GM12891 (cell line): ENCODE data around the gene CLIC1.

Source experiments
- PAX5 ChIP-seq: IDR thresholded peaks from 2 replicates; pipeline ENCODE4 v1.6.1; 2011; ENCODE audit warnings: low read length, moderate library complexity, mild to moderate bottlenecking; ENCODE audit not compliant: insufficient read depth, severe bottlenecking
- POLR2A ChIP-seq: IDR thresholded peaks from 2 replicates; pipeline ENCODE4 v1.6.1; 2011; ENCODE audit warnings: low read depth, low read length, control low read depth
- POLR2AphosphoS5 ChIP-seq: IDR thresholded peaks from 2 replicates; pipeline ENCODE4 v1.6.1; 2011; ENCODE audit warnings: low read depth, low read length, control low read depth
- SPI1 ChIP-seq: IDR thresholded peaks from 2 replicates; pipeline ENCODE4 v1.6.1; 2011; ENCODE audit warnings: low read depth, low read length, control low read depth
- TAF1 ChIP-seq: IDR thresholded peaks from 2 replicates; pipeline ENCODE4 v1.6.1; 2011; ENCODE audit warnings: low read depth, low read length, control low read depth

DNA sequence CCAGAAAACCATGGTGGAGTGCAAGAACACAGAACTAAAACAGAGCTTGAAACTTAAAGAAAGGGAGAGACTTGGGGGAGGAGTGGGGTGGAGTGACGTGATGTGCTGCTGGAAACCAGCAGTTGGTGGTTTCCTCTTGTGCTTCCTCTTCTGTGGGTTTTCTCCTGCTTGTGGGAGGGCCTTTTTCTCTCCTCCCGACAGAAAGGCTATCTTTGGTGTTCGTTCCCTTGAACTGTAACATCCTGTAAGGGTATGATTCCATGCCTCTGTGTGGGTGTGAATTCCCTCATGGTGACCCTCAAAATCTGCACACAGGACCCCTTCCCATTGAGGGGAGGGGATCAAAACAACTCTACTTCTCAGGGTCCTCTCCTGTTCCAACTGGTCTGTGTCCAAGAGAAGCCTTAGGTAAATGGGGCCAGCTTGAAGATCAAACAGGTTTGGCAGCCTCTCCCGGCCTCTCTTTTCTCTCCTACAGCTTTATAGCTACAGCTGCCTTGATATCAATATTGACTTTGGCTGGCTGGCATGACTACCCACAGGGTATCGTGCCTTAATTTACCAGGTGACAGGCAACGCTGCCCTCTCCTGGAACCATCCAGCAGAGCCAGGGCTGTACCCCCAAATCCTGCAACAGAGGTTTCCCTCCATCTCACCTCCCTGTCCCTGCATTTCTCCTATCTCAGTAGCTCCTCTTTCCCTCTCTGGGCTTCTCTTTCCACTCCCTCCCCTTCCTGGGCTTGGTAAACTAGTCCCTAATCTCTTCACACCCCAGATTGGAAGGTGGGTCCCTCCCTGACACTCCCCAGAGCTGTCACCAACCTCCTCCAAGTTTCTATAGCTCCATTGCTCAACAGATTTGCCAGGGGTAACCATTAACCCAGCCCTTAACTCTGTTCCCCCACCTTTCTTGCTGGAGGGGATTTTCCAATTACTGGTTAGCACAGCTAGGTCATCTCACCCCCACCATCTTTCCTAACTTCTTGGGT, 2.0 kb upstream of the CLIC1 start:
- TF ChIP-seq POLR2AphosphoS5: peak; percentile 20; the same call in 1 of the 2 replicates
- peak; percentile 25 for TF ChIP-seq POLR2A
- TF ChIP-seq TAF1: no peak
- peak; percentile 75 for TF ChIP-seq SPI1
- no peak for TF ChIP-seq PAX5
